Lower leg skin (tissue), 4 donors: ENCODE results near the gene METAP1. TPM values are rescaled to one million over a fixed set of nuclear protein-coding genes. Genes with fewer than 3 reads are reported as not detected.
A peak's percentile ranks its signal among the peaks of the same experiment; 100 is the strongest.

Experiments
- DNase-seq, 2 donors: peaks; one replicate each; pipeline ENCODE4 v3.0.0-alpha.2; 2019; ENCODE audit warnings: low spot score in 2 of 2
- H3K4me3 ChIP-seq: fragments of 200-600 bp; sonication (generic); 2 replicates; pipeline ENCODE4 v1.5.1; 2017; ENCODE audit warnings: mild to moderate bottlenecking, low read depth; ENCODE audit not compliant: poor library complexity, severe bottlenecking
- CTCF ChIP-seq, 3 donors: fragments of 450-650 bp; IDR thresholded peaks; one replicate each; pipeline ENCODE4 v1.5.1; 2016; ENCODE audit warnings: antibody characterized with exemption in 3 of 3, mild to moderate bottlenecking in 3 of 3, moderate library complexity in 2 of 3
- POLR2A ChIP-seq, 2 donors: fragments of 450-650 bp; IDR thresholded peaks; one replicate each; pipeline ENCODE4 v1.6.1; 2016 to 2017; ENCODE audit warnings: antibody characterized with exemption in 2 of 2, mild to moderate bottlenecking in 1 of 2, moderate library complexity in 1 of 2
- WGBS, 2 donors: methylation state at CpG; one replicate each; pipeline ENCODE4 v1.1.5; 2018; 5-methylcytosine and 5-hydroxymethylcytosine counted together
- intact Hi-C: fragments of 100-400 bp; cut with DNase I; formaldehyde crosslinking; loops from one replicate; pipeline ENCODE4 v1.15.0; 2023; ENCODE audit warnings: low total_unique reads
- total RNA-seq, 4 donors: library from RNA; depleted of rRNA; stranded (reverse); fragments of >200 nt; gene quantifications; one replicate each; pipeline ENCODE4 v1.1.0, GENCODE V29; 2016

Gene METAP1
- total RNA-seq, 4 donors from 2014 or later, result 35.0 to 58.4 (median 39.8) TPM

- intact Hi-C loops, result loop anchor here (10.0 kb wide), 2 partner anchors 59 to 411 kb away; no protein-coding TSS in a partner anchor
- TF ChIP-seq CTCF (IDR thresholded peaks at IDR 0.05) (no peak), POLR2A (IDR thresholded peaks at IDR 0.05) (no peak)
- DNase-seq, result no peak
- WGBS, 2 donors, result 95 to 97% methylated on average over 22 to 35 of the region's 39 CpGs
- no peak overlapping the region for H3K4me3 ChIP-seq
Observed at GRCh38 chr4:98993419-98994071, 2.0 kb upstream of the METAP1 start.

- 40 to 42% methylated on average over 17 of the region's 17 CpGs for WGBS, 2 donors
- intact Hi-C loops, result loop anchor here (10.0 kb wide), 2 partner anchors 60 to 410 kb away; no protein-coding TSS in a partner anchor
- no peak for DNase-seq
- no peak for TF ChIP-seq POLR2A (IDR thresholded peaks at IDR 0.05)
- TF ChIP-seq CTCF (IDR thresholded peaks at IDR 0.05), result no peak
- peak overlapping the region; percentile 13 for H3K4me3 ChIP-seq
Observed at GRCh38 chr4:98994474-98995182, 893 bp upstream of the METAP1 start.

GRCh38 chr4:98996056-98996764 lies 689 bp downstream of the METAP1 start:
- no peak for DNase-seq
- WGBS, 2 donors, result 0% methylated on average over 15 to 52 of the region's 57 CpGs
- H3K4me3 ChIP-seq, result peak overlapping the region; percentile 98
- intact Hi-C loops, result loop anchor here (10.0 kb wide), 2 partner anchors 61 to 409 kb away; no protein-coding TSS in a partner anchor
- TF ChIP-seq CTCF (IDR thresholded peaks at IDR 0.05), result no peak
- no peak for TF ChIP-seq POLR2A (IDR thresholded peaks at IDR 0.05)

- WGBS, 2 donors, result 46 to 50% methylated on average over 5 of the region's 5 CpGs
Observed at GRCh38 chr4:98996765-98997068, 1.2 kb downstream of the METAP1 start.

GRCh38 chr4:98997166-98997565 lies 1.6 kb downstream of the METAP1 start:
- intact Hi-C loops, result loop anchor here (10.0 kb wide), 2 partner anchors 62 to 408 kb away; no protein-coding TSS in a partner anchor
- 59 to 61% methylated on average over 6 of the region's 6 CpGs for WGBS, 2 donors
- no peak overlapping the region for H3K4me3 ChIP-seq
- TF ChIP-seq POLR2A (IDR thresholded peaks at IDR 0.05), result no peak
- no peak for TF ChIP-seq CTCF (IDR thresholded peaks at IDR 0.05)
- DNase-seq, result no peak

More at GRCh38 chr4:98996765-98997068, 1.2 kb downstream of the METAP1 start:
- no peak for DNase-seq
- intact Hi-C loops, result loop anchor here (10.0 kb wide), 2 partner anchors 62 to 408 kb away; no protein-coding TSS in a partner anchor
- TF ChIP-seq CTCF (IDR thresholded peaks at IDR 0.05) (no peak), POLR2A (IDR thresholded peaks at IDR 0.05) (no peak)
- peak overlapping the region; percentile 98 for H3K4me3 ChIP-seq
